Adrenal gland (tissue), 12 donors: ENCODE data around the gene LRFN4. TPM values are rescaled to one million over a fixed set of nuclear protein-coding genes. Genes with fewer than 3 reads are reported as not detected.

Experiments used
- DNase-seq, 7 donors: peaks; one replicate each; pipeline ENCODE4 v3.0.0-alpha.2; 2019 to 2020
- H3K27ac ChIP-seq, 5 donors: fragments of 200-600 bp; sonication (generic) in 4 of 5; 1 replicate in 3 of 5; 2 replicates in 2 of 5; pipeline versions ENCODE4 v1.5.1 to v1.8.0; 2016 to 2020; ENCODE audit warnings: mild to moderate bottlenecking in 1 of 5
- H3K27me3 ChIP-seq: fragments of 200-600 bp; 2 replicates; pipeline ENCODE4 v1.8.0; 2021
- H3K36me3 ChIP-seq, 2 donors: fragments of 200-600 bp; replicated peaks in 1 of 2; 1 replicate in 1 of 2; 2 replicates in 1 of 2; pipeline versions ENCODE4 v1.5.1 to v1.8.0; 2018 to 2022
- H3K4me1 ChIP-seq, 2 donors: fragments of 200-600 bp; replicated peaks in 1 of 2; 1 replicate in 1 of 2; 2 replicates in 1 of 2; pipeline versions ENCODE4 v1.5.1 to v1.8.0; 2018 to 2021
- H3K4me3 ChIP-seq, 4 donors: fragments of 200-600 bp; sonication (generic) in 3 of 4; one replicate each; pipeline ENCODE4 v1.5.1; 2016 to 2018
- H3K9me3 ChIP-seq, 3 donors: fragments of 200-600 bp; sonication (generic) in 1 of 3; replicated peaks in 1 of 3; 1 replicate in 2 of 3; 2 replicates in 1 of 3; pipeline versions ENCODE4 v1.5.1 to v1.8.0; 2016 to 2021
- CTCF ChIP-seq, 6 experiments: fragments of 450-650 bp in 4 of 6; fragments of 200-600 bp in 2 of 6; sonication (generic) in 1 of 6; IDR thresholded peaks; 1 replicate in 5 of 6; 2 replicates in 1 of 6; pipeline versions ENCODE4 v1.5.1 to v1.8.0; 2016 to 2021; ENCODE audit warnings: antibody characterized with exemption in 6 of 6, mild to moderate bottlenecking in 2 of 6, moderate library complexity in 1 of 6
- POLR2A ChIP-seq, 2 donors: fragments of 450-650 bp; IDR thresholded peaks; one replicate each; pipeline ENCODE4 v1.6.1; 2017; ENCODE audit warnings: antibody characterized with exemption in 2 of 2, mild to moderate bottlenecking in 2 of 2, moderate library complexity in 1 of 2
- WGBS, 4 donors: extraction: QIAGEN DNeasy Blood & Tissue Kit in 2 of 4; methylation state at CpG; one replicate each; pipeline versions ENCODE4 v1.1.5 to v1.1.7; 2013 to 2017; 5-methylcytosine and 5-hydroxymethylcytosine counted together
- intact Hi-C, 2 donors: fragments of 100-400 bp; cut with DNase I; formaldehyde crosslinking; loops; one replicate each; pipeline versions ENCODE4 v1.14.1 to v1.15.0; 2022 to 2023
- polyA plus RNA-seq, 3 donors: library from polyadenylated mRNA; stranded (reverse); fragments of 200-250 nt in 2 of 3; fragments of 350-450 nt in 1 of 3; fragmentation: Illumina TruSeq in 1 of 3; extraction: RNeasy Lipid Tissue Mini Kit (QIAGEN cat#74804) in 1 of 3; gene quantifications; one replicate each; pipeline ENCODE4 v1.2.3, GENCODE V29; 2013 to 2014
- total RNA-seq, 9 donors: library from RNA; depleted of rRNA in 4 of 9; stranded (reverse); fragments of >200 nt in 4 of 9; fragments of 120-200 nt in 1 of 9; fragmentation: NEBNext Ultra II Directional in 1 of 9; extraction: Animal tissue kit (Norgen Biotek cat#: 25700) in 1 of 9; gene quantifications; one replicate each; pipeline versions ENCODE4 v1.1.0 to v1.2.4, GENCODE V29; 2013 to 2023
- donor health status: healthy with polysubstance abuse.
- donor health status: Bipolar disorder and iron deficiency.
- donor health status: DM: yes; HTN: yes; CAD: no.
- donor health status: DM: no; HTN: no; CAD: no.
- donor health status: DM: no; HTN: no; CAD: no.
- donor health status: DM: yes; HTN: yes; CAD: no.

The LRFN4 gene
- total and polyA plus RNA-seq, 12 donors: 0.24 to 74.3 (median 16.3) TPM

DNA sequence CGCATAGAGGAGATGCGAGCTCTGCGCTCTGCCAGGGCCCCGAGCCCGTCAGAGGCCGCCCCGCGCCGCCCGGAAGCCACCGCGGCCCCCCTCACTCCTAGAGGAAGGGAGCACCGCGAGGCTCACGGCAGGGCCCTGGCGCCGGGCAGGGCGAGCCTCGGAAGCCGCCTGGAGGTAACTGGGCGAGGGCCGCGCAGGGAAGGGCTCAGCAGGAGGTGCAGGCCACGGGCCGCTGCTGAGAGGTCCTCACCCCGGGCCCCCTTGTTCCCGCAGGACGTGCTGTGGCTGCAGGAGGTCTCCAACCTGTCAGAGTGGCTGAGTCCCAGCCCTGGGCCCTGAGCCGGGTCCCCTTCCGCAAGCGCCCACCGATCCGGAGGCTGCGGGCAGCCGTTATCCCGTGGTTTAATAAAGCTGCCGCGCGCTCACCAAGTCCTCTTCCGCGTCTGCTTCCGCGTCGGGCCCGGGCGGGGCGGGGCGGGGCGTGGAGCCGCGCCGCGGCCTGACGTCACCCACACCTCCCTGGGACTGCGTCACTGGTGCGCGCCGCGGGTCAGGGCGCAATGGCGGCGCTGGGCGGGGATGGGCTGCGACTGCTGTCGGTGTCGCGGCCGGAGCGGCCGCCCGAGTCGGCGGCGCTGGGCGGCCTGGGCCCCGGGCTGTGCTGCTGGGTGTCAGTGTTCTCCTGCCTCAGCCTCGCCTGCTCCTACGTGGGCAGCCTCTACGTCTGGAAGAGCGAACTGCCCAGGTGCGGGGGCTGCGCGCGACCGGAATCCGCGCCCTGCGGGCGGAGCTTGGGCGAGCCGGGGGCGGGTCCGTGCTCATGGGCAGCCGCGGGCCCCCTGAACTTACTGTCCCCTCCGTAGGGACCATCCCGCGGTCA is 13.7 kb upstream of the LRFN4 start, which contains the start of gene RCE1:
Gene RCE1, plus strand, starts transcription at position 546 of the 880 bp plus-strand sequence. Its CDS starts 15 bp downstream, at position 561.
- H3K36me3 ChIP-seq: peaks cover 0 to 28% of the 10 kb centered on the region in 2 donors
- H3K27me3 ChIP-seq: no peaks in the 10 kb centered on the region
- H3K4me3 ChIP-seq: peak within 1 kb of the TSS; percentile 69 to 100 (median 91)
- DNase-seq: peak; percentile 86 to 95 (median 90)
- H3K9me3 ChIP-seq: no peaks in the 10 kb centered on the region
- intact Hi-C loops: no loop called here
- peak; percentile 81 to 93 for TF ChIP-seq POLR2A (IDR thresholded peaks at IDR 0.05)
- peak in 1 of 6 experiments; percentile 3 for TF ChIP-seq CTCF (IDR thresholded peaks at IDR 0.05)
- peaks cover 25 to 46% of the 10 kb centered on the region in 2 donors for H3K4me1 ChIP-seq
- WGBS, 4 donors: 0 to 1% (median 0%) methylated on average over 3 to 98 of the region's 98 CpGs
- H3K27ac ChIP-seq: peak within 1 kb of the TSS; percentile 91 to 99 (median 99)

- Histone ChIP-seq H3K36me3 (peaks cover 0 to 36% of the 10 kb centered on the region in 2 donors), H3K4me1 (peaks cover 25 to 45% of the 10 kb centered on the region in 2 donors), H3K4me3 (peak overlapping the region; percentile 69 to 100 (median 91)), H3K27ac (peak overlapping the region; percentile 91 to 99 (median 99)), H3K27me3 (no peaks in the 10 kb centered on the region), H3K9me3 (no peaks in the 10 kb centered on the region)
- DNase-seq: peak in 5 of 7 donors; percentile 16 to 70 (median 39)
- 12 to 35% (median 15%) methylated on average over 8 to 16 of the region's 16 CpGs for WGBS, 4 donors
- TF ChIP-seq POLR2A (IDR thresholded peaks at IDR 0.05) (no peak), CTCF (IDR thresholded peaks at IDR 0.05) (no peak)
- intact Hi-C loops: no loop called here
Measured at GRCh38 chr11:66843776-66844495, 12.9 kb upstream of the LRFN4 start.

- no peaks in the 10 kb centered on the region for H3K9me3 ChIP-seq
- H3K27ac ChIP-seq: peak overlapping the region in 2 of 5 donors; percentile 95 to 99
- intact Hi-C loops: no loop called here
- TF ChIP-seq POLR2A (IDR thresholded peaks at IDR 0.05) (no peak), CTCF (IDR thresholded peaks at IDR 0.05) (no peak)
- H3K4me3 ChIP-seq: peak overlapping the region in 1 of 4 donors; percentile 84
- H3K36me3 ChIP-seq: peaks cover 0 to 36% of the 10 kb centered on the region in 2 donors
- peaks cover 25 to 38% of the 10 kb centered on the region in 2 donors for H3K4me1 ChIP-seq
- 88 to 91% (median 88%) methylated on average over 11 to 12 of the region's 12 CpGs for WGBS, 4 donors
- no peaks in the 10 kb centered on the region for H3K27me3 ChIP-seq
- peak in 6 of 7 donors; percentile 6 to 63 (median 30) for DNase-seq
Measured at GRCh38 chr11:66844496-66845142, 12.2 kb upstream of the LRFN4 start.
